ENCODE data around the gene IFIT3. TPM values are rescaled to one million over a fixed set of nuclear protein-coding genes. Genes with fewer than 3 reads are reported as not detected.

The IFIT3 gene
- total RNA-seq, 3 donors from 2014 or later (not counting 1 experiment from before 2014, with no cell fraction given), result 12.0 to 31.7 (median 12.2) TPM

GRCh38 chr10:89294721-89295239 lies 33.0 kb upstream of the IFIT3 start:
- H3K36me3 Mint-ChIP-seq, result no peaks in the 10 kb centered on the region
- peaks cover 0 to 4% of the 10 kb centered on the region in 2 donors for H3K9me3 Mint-ChIP-seq
- no peaks in the 10 kb centered on the region for H3K36me3 ChIP-seq (ENCODE audit: control insufficient read depth, insufficient read depth, low read length)
- intact Hi-C loops (cut with micrococcal nuclease), result no loop called here
- DNase-seq (no peak), ATAC-seq (no peak)
- no peaks in the 10 kb centered on the region for H3K9me3 ChIP-seq (ENCODE audit: control insufficient read depth, insufficient read depth, low read length)
- WGBS (ENCODE audit: insufficient coverage), result 88% methylated on average over 3 of the region's 3 CpGs
- H3K27ac Mint-ChIP-seq, result no peak overlapping the region
- no peaks in the 10 kb centered on the region for H3K27me3 ChIP-seq (ENCODE audit: control insufficient read depth, insufficient read depth, low read length)
- TF ChIP-seq, protein P1, sequence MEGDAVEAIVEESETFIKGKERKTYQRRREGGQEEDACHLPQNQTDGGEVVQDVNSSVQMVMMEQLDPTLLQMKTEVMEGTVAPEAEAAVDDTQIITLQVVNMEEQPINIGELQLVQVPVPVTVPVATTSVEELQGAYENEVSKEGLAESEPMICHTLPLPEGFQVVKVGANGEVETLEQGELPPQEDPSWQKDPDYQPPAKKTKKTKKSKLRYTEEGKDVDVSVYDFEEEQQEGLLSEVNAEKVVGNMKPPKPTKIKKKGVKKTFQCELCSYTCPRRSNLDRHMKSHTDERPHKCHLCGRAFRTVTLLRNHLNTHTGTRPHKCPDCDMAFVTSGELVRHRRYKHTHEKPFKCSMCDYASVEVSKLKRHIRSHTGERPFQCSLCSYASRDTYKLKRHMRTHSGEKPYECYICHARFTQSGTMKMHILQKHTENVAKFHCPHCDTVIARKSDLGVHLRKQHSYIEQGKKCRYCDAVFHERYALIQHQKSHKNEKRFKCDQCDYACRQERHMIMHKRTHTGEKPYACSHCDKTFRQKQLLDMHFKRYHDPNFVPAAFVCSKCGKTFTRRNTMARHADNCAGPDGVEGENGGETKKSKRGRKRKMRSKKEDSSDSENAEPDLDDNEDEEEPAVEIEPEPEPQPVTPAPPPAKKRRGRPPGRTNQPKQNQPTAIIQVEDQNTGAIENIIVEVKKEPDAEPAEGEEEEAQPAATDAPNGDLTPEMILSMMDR (IDR thresholded peaks at IDR 0.05), result no peak
- no peak overlapping the region for H3K4me3 Mint-ChIP-seq
- H3K4me1 Mint-ChIP-seq, result peaks cover 22 to 25% of the 10 kb centered on the region in 2 donors
- H3K4me1 ChIP-seq (ENCODE audit: control insufficient read depth, insufficient read depth, low read length), result peaks cover 15% of the 10 kb centered on the region
- no peak overlapping the region for H3K4me3 ChIP-seq (ENCODE audit: low read length)
- no peak overlapping the region for H3K27ac ChIP-seq (ENCODE audit: low read length)
- peaks cover 0 to 2% of the 10 kb centered on the region in 2 donors for H3K27me3 Mint-ChIP-seq (ENCODE audit: low read depth in 2 of 2)

DNA sequence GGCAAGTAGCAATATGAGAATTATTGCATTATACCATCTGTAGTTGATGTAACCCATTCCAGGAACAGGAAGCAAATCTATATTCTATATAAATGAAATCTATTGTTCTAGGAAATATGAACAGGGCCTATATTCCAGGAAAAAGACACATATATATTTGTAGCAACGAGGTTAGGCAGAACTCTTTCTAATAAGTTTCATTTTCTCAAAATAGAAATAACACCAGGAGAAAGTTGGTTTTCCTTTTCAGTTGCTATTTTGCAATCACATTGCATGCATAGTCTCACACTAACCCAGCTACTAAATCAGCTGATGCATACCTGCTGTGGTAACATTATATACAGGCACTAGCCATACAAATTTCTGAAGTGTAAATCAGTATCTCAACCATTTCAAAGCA lies 32.2 kb upstream of the IFIT3 start:
- Mint-ChIP-seq H3K4me3 (no peak overlapping the region), H3K9me3 (peaks cover 0 to 4% of the 10 kb centered on the region in 2 donors), H3K27me3 (ENCODE audit: low read depth in 2 of 2) (peaks cover 0 to 2% of the 10 kb centered on the region in 2 donors), H3K4me1 (peaks cover 22 to 25% of the 10 kb centered on the region in 2 donors), H3K36me3 (no peaks in the 10 kb centered on the region), H3K27ac (peak overlapping the region in 1 of 2 donors; percentile 37)
- DNase-seq (no peak), ATAC-seq (peak; percentile 46 to 73 (median 53))
- intact Hi-C loops (cut with micrococcal nuclease), result no loop called here
- Histone ChIP-seq H3K4me3 (ENCODE audit: low read length) (no peak overlapping the region), H3K4me1 (ENCODE audit: control insufficient read depth, insufficient read depth, low read length) (peaks cover 16% of the 10 kb centered on the region), H3K27ac (ENCODE audit: low read length) (no peak overlapping the region), H3K36me3 (ENCODE audit: control insufficient read depth, insufficient read depth, low read length) (no peaks in the 10 kb centered on the region), H3K27me3 (ENCODE audit: control insufficient read depth, insufficient read depth, low read length) (no peaks in the 10 kb centered on the region), H3K9me3 (ENCODE audit: control insufficient read depth, insufficient read depth, low read length) (no peaks in the 10 kb centered on the region)
- TF ChIP-seq, protein P1 (IDR thresholded peaks at IDR 0.05), result no peak
- no CpG with 5 or more reads among the region's 1 CpG for WGBS (ENCODE audit: insufficient coverage)

DNA sequence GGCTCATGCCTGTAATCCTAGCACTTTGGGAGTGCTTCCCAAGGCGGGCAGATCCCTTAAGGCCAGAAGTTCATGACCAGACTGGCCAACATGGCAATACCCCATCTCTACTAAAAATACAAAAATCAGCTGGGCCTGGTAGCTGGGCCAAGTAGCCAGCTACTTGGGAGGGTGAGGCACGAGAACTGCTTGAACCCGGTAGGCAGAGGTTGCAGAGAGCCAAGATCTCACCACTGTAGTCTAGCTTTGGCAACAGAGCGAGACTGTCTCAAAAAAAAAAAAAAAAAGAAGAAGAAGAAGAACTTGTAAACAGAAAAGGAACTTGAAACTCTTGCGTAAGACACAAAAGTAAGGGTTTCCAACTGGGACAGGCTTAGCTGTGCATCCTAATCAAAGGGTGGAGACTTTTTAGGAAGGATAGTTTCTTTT lies 31.6 kb upstream of the IFIT3 start:
- H3K4me3 Mint-ChIP-seq, result no peak overlapping the region
- intact Hi-C loops (cut with micrococcal nuclease), result no loop called here
- DNase-seq (no peak), ATAC-seq (no peak)
- Histone ChIP-seq H3K4me1 (ENCODE audit: control insufficient read depth, insufficient read depth, low read length) (peaks cover 22% of the 10 kb centered on the region), H3K4me3 (ENCODE audit: low read length) (no peak overlapping the region), H3K36me3 (ENCODE audit: control insufficient read depth, insufficient read depth, low read length) (no peaks in the 10 kb centered on the region), H3K27me3 (ENCODE audit: control insufficient read depth, insufficient read depth, low read length) (no peaks in the 10 kb centered on the region), H3K27ac (ENCODE audit: low read length) (no peak overlapping the region), H3K9me3 (ENCODE audit: control insufficient read depth, insufficient read depth, low read length) (no peaks in the 10 kb centered on the region)
- H3K36me3 Mint-ChIP-seq, result no peaks in the 10 kb centered on the region
- H3K9me3 Mint-ChIP-seq, result peaks cover 0 to 4% of the 10 kb centered on the region in 2 donors
- WGBS (ENCODE audit: insufficient coverage), result 83% methylated on average over 5 of the region's 5 CpGs
- peaks cover 28 to 31% of the 10 kb centered on the region in 2 donors for H3K4me1 Mint-ChIP-seq
- peak overlapping the region in 1 of 2 donors; percentile 37 for H3K27ac Mint-ChIP-seq
- TF ChIP-seq, protein P1 (IDR thresholded peaks at IDR 0.05), result no peak
- peaks cover 0 to 2% of the 10 kb centered on the region in 2 donors for H3K27me3 Mint-ChIP-seq (ENCODE audit: low read depth in 2 of 2)

DNA sequence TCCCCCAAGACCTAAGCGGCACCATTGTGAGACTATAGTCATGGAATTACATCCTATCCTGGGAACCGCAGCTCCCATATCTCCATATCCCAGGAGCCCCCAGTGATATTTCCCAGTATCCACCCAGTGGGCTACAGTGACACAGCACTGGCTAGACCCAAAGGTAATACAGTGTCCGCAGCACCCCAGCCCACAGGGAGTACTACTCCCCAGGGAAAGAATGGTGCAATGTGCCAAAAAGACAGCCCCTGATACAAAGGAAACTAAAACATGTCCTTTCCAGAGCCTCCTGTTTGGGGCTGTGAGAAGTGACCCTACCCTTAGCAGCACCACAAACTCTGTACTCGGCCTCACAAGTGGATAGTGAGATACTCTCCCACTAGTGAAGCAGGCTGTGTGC lies 30.4 kb upstream of the IFIT3 start:
- H3K27me3 ChIP-seq (ENCODE audit: control insufficient read depth, insufficient read depth, low read length), result no peaks in the 10 kb centered on the region
- intact Hi-C loops (cut with micrococcal nuclease), result no loop called here
- H3K27ac Mint-ChIP-seq, result peak overlapping the region; percentile 30 to 75
- WGBS (ENCODE audit: insufficient coverage), result 100% methylated on average over 4 of the region's 4 CpGs
- H3K4me1 ChIP-seq (ENCODE audit: control insufficient read depth, insufficient read depth, low read length), result peaks cover 23% of the 10 kb centered on the region
- peaks cover 0 to 2% of the 10 kb centered on the region in 2 donors for H3K27me3 Mint-ChIP-seq (ENCODE audit: low read depth in 2 of 2)
- ATAC-seq (no peak), DNase-seq (no peak)
- H3K27ac ChIP-seq (ENCODE audit: low read length), result no peak overlapping the region
- H3K36me3 ChIP-seq (ENCODE audit: control insufficient read depth, insufficient read depth, low read length), result no peaks in the 10 kb centered on the region
- H3K4me3 ChIP-seq (ENCODE audit: low read length), result no peak overlapping the region
- peaks cover 36 to 42% of the 10 kb centered on the region in 2 donors for H3K4me1 Mint-ChIP-seq
- H3K9me3 Mint-ChIP-seq, result peaks cover 0 to 4% of the 10 kb centered on the region in 2 donors
- no peaks in the 10 kb centered on the region for H3K36me3 Mint-ChIP-seq
- TF ChIP-seq, protein P1 (IDR thresholded peaks at IDR 0.05), result no peak
- no peaks in the 10 kb centered on the region for H3K9me3 ChIP-seq (ENCODE audit: control insufficient read depth, insufficient read depth, low read length)
- H3K4me3 Mint-ChIP-seq, result no peak overlapping the region
